Endothelial cell of umbilical vein (primary cell): ENCODE measurements around the gene RAP1GDS1. TPM values are rescaled to one million over a fixed set of nuclear protein-coding genes. Genes with fewer than 3 reads are reported as not detected.
"Not testable (repeated sequence)": the region's sequence is repeated elsewhere in the genome, so short reads cannot be mapped to it uniquely, and the experiment has no call there.

Source experiments
- BruUV-seq: library from RNA; stranded (reverse); fragments of 400-500 nt; replicated peaks from 2 replicates; lab custom pipeline; 2021; lab: Mats Ljungman, UMichigan
- CTCF ChIA-PET: fragments of 300-600, 350-600 bp; sonication (Branson Sonifier 250); formaldehyde crosslinking; loops from one replicate; lab custom pipeline; 2021; ENCODE audit warnings: antibody characterized with exemption, inconsistent platforms; lab: Charles Lee
- POLR2A ChIA-PET: fragments of 300-600, 350-600 bp; sonication (Branson Sonifier 250); formaldehyde crosslinking; loops from one replicate; lab custom pipeline; 2021; ENCODE audit warnings: antibody characterized with exemption, inconsistent platforms; lab: Charles Lee
- DNase-seq: peaks from one replicate; pipeline ENCODE4 v3.0.0-alpha.2; 2011; ENCODE audit warnings: low read depth, low spot score
- FAIRE-seq: peaks from 2 replicates; lab custom pipeline; 2011; peaks lifted over from hg19 to GRCh38; lab: Jason Lieb, UNC
- H2AFZ ChIP-seq: 2 replicates; pipeline ENCODE4 v1.6.0; 2012; ENCODE audit warnings: low read depth, low read length, control low read depth, inconsistent platforms
- H3K27ac ChIP-seq: 2 replicates; pipeline ENCODE4 v1.5.1; 2011; ENCODE audit warnings: low read depth, mild to moderate bottlenecking, control low read depth, low read length, moderate library complexity; ENCODE audit not compliant: insufficient read depth
- H3K27me3 ChIP-seq, 2 experiments: 2 replicates each; pipeline versions ENCODE4 v1.6.0 to v1.6.1; 2011; ENCODE audit warnings: low read length in 2 of 2, mixed read lengths in 1 of 2; ENCODE audit not compliant: control insufficient read depth in 2 of 2, insufficient read depth in 2 of 2
- H3K36me3 ChIP-seq, 2 experiments: 2 replicates in 1 of 2; 3 replicates in 1 of 2; pipeline ENCODE4 v1.5.1; 2011; ENCODE audit warnings: low read length in 2 of 2, mild to moderate bottlenecking in 1 of 2, moderate library complexity in 1 of 2; ENCODE audit not compliant: control insufficient read depth in 2 of 2, insufficient read depth in 2 of 2; ENCODE audit errors: extremely low read depth in 1 of 2
- H3K4me1 ChIP-seq: 3 replicates; pipeline ENCODE4 v1.5.1; 2011; ENCODE audit warnings: mild to moderate bottlenecking, low read length; ENCODE audit not compliant: control insufficient read depth, insufficient read depth; ENCODE audit errors: extremely low read depth
- H3K4me2 ChIP-seq: 2 replicates; pipeline ENCODE4 v1.6.1; 2011; ENCODE audit warnings: low read length, control low read depth, mixed read lengths; ENCODE audit not compliant: insufficient read depth
- H3K4me3 ChIP-seq, 3 experiments: fragments of 200-600 bp in 1 of 3; sonication (generic), shearing (Covaris generic) in 1 of 3; replicated peaks in 1 of 3; 2 replicates each; pipeline ENCODE4 v1.5.1; 2011 to 2016; ENCODE audit warnings: control low read depth in 3 of 3, low read length in 3 of 3, mild to moderate bottlenecking in 2 of 3, inconsistent platforms in 1 of 3, low read depth in 1 of 3, moderate library complexity in 1 of 3; ENCODE audit not compliant: insufficient read depth in 1 of 3
- H3K79me2 ChIP-seq: 2 replicates; pipeline ENCODE4 v1.6.0; 2012; ENCODE audit warnings: low read length, inconsistent platforms; ENCODE audit not compliant: control insufficient read depth, insufficient read depth
- H3K9ac ChIP-seq: replicated peaks from 2 replicates; pipeline ENCODE3; 2011; ENCODE audit warnings: low read length, control low read depth; ENCODE audit not compliant: insufficient read depth; ENCODE audit errors: extremely low read depth
- H3K9me1 ChIP-seq: replicated peaks from 3 replicates; pipeline ENCODE4 v1.6.0; 2011; ENCODE audit warnings: mild to moderate bottlenecking, low read length; ENCODE audit not compliant: control insufficient read depth, insufficient read depth; ENCODE audit errors: extremely low read depth
- H3K9me3 ChIP-seq: replicated peaks from 2 replicates; pipeline ENCODE4 v1.5.1; 2012; ENCODE audit warnings: low read length, inconsistent platforms; ENCODE audit not compliant: control insufficient read depth, insufficient read depth
- H4K20me1 ChIP-seq: replicated peaks from 2 replicates; pipeline ENCODE3; 2011; ENCODE audit warnings: mild to moderate bottlenecking, low read length; ENCODE audit not compliant: control insufficient read depth, insufficient read depth; ENCODE audit errors: extremely low read depth
- CTCF ChIP-seq, 2 donors: IDR thresholded peaks; 1 replicate in 1 of 2; 2 replicates in 1 of 2; pipeline ENCODE4 v1.5.1; 2011; ENCODE audit warnings: low read length in 2 of 2, mild to moderate bottlenecking in 2 of 2, moderate library complexity in 2 of 2, control low read depth in 1 of 2, inconsistent platforms in 1 of 2, low read depth in 1 of 2; ENCODE audit not compliant: insufficient read depth in 1 of 2; ENCODE audit errors: extremely low read depth in 1 of 2
- EZH2 ChIP-seq: IDR thresholded peaks from 2 replicates; pipeline ENCODE4 v1.6.1; 2012; ENCODE audit warnings: borderline replicate concordance, low read depth, mild to moderate bottlenecking, moderate library complexity, low read length, inconsistent platforms; ENCODE audit not compliant: severe bottlenecking
- FOS ChIP-seq: IDR thresholded peaks from 2 replicates; pipeline ENCODE4 v1.6.1; 2011; ENCODE audit warnings: mild to moderate bottlenecking, low read length, moderate library complexity, borderline replicate concordance; ENCODE audit not compliant: insufficient read depth
- GATA2 ChIP-seq: IDR thresholded peaks from 2 replicates; pipeline ENCODE4 v1.7.0; 2011; ENCODE audit warnings: low read depth, mild to moderate bottlenecking, moderate library complexity, mixed read lengths, low read length; ENCODE audit not compliant: insufficient read length, insufficient read depth
- JUN ChIP-seq: IDR thresholded peaks from 2 replicates; pipeline ENCODE4 v1.6.1; 2011; ENCODE audit warnings: borderline replicate concordance, low read depth; ENCODE audit not compliant: insufficient read length, insufficient read depth
- MAX ChIP-seq: IDR thresholded peaks from 2 replicates; pipeline ENCODE4 v1.6.1; 2011; ENCODE audit not compliant: insufficient read depth, insufficient read length
- MYC ChIP-seq: IDR thresholded peaks from one replicate; pipeline ENCODE4 v1.6.1; 2011; ENCODE audit warnings: mild to moderate bottlenecking, low read depth, low read length
- POLR2A ChIP-seq: IDR thresholded peaks from 2 replicates; pipeline ENCODE4 v1.6.1; 2012; ENCODE audit warnings: low read depth, mild to moderate bottlenecking, control low read depth, low read length
- POLR2AphosphoS5 ChIP-seq: IDR thresholded peaks from 2 replicates; pipeline ENCODE4 v1.6.1; 2012; ENCODE audit warnings: low read depth, mild to moderate bottlenecking, control low read depth, low read length, moderate library complexity; ENCODE audit not compliant: insufficient read depth
- dilution Hi-C: fragments of 300-500 bp; cut with MboI; formaldehyde crosslinking; loops from one replicate; pipeline ENCODE4 v1.15.0; 2019; ENCODE audit warnings: low sequenced_read_pairs; ENCODE audit not compliant: extremely low pct_ligation_motif_present
- intact Hi-C: fragments of 100-400 bp; cut with micrococcal nuclease; formaldehyde crosslinking; loops from one replicate; pipeline ENCODE4 v1.10.0; 2022
- polyA plus RNA-seq, 4 experiments: library from polyadenylated mRNA; depleted of rRNA in 3 of 4; stranded (reverse) in 3 of 4; unstranded in 1 of 4; fragments of >200 nt; gene quantifications; 2 replicates each; pipeline versions ENCODE4 v1.2.1 to v1.2.3, GENCODE V29; 2011 to 2012; ENCODE audit warnings: missing spikeins in 1 of 4
- total RNA-seq: library from RNA; stranded (reverse); gene quantifications from 2 replicates; pipeline ENCODE4 v1.2.3, GENCODE V29; 2021

The RAP1GDS1 gene
- total and polyA plus RNA-seq, 2 donors (not counting 3 experiments of a cell fraction or from before 2014, with no cell fraction given) = 17.6 to 52.8 TPM

GRCh38 chr4:98327694-98328093 lies 66.5 kb downstream of the RAP1GDS1 start:
- Histone ChIP-seq H3K27ac (no peak overlapping the region), H3K4me1 (no peaks in the 10 kb centered on the region), H4K20me1 (no peaks in the 10 kb centered on the region), H3K4me2 (no peak overlapping the region), H3K27me3 (no peaks in the 10 kb centered on the region), H3K4me3 (no peak overlapping the region), H3K9ac (no peak overlapping the region), H3K79me2 (no peaks in the 10 kb centered on the region), H3K36me3 (no peaks in the 10 kb centered on the region), H3K9me1 (no peaks in the 10 kb centered on the region), H3K9me3 (no peaks in the 10 kb centered on the region), H2AFZ (no peak overlapping the region)
- dilution Hi-C loops (no loop called here), intact Hi-C loops (no loop called here)
- BruUV-seq = no TSS peak
- DNase-seq = no peak
- ChIA-PET CTCF (interaction anchor here (1.3 kb wide), 1 partner anchor 49 kb away, joined by 3 read pairs; no protein-coding TSS in a partner anchor), POLR2A (no interaction called here)
- no peak for FAIRE-seq
- TF ChIP-seq GATA2 (no peak), MAX (no peak), CTCF (IDR thresholded peaks at IDR 0.05; ENCODE audit: extremely low read depth in 1 of 2, insufficient read depth in 1 of 2, low read depth in 1 of 2, low read length in 2 of 2) (no peak), FOS (no peak), JUN (no peak), EZH2 (no peak), POLR2A (no peak), MYC (no peak), POLR2AphosphoS5 (no peak)

- H2AFZ ChIP-seq, dilution Hi-C loops, CTCF ChIA-PET, H3K9me1 ChIP-seq, FAIRE-seq, intact Hi-C loops, POLR2A ChIA-PET, DNase-seq, H3K9me3 ChIP-seq, H3K27me3 ChIP-seq, H4K20me1 ChIP-seq, H3K4me2 ChIP-seq, BruUV-seq, H3K4me1 ChIP-seq, H3K9ac ChIP-seq, H3K79me2 ChIP-seq, H3K4me3 ChIP-seq, H3K36me3 ChIP-seq, H3K27ac ChIP-seq: not testable (repeated sequence)
Observed at GRCh38 chr4:98329879-98330640, 68.9 kb downstream of the RAP1GDS1 start.
